K562 (cell line): ENCODE measurements around the gene FLII. TPM values are rescaled to one million over a fixed set of nuclear protein-coding genes. Genes with fewer than 3 reads are reported as not detected.

Experiments
- ATAC-seq: fragments of 200-7000 bp; cut with Tn5 transposase; 3 replicates; pipeline ENCODE4 v1.9.1; 2020; ENCODE audit warnings: moderate library complexity
- BruUV-seq: library from RNA; stranded (reverse); fragments of 400-500 nt; replicated peaks from 2 replicates; lab custom pipeline; 2021; lab: Mats Ljungman, UMichigan
- CTCF ChIA-PET: fragments of 300-600 bp; formaldehyde crosslinking; extraction: SDS; loops from one replicate; lab custom pipeline; 2021; ENCODE audit warnings: low intra/inter-chr PET ratio; lab: Yijun Ruan, JAX
- POLR2A ChIA-PET: fragments of 300-600, 350-650 bp; sonication (Branson Sonifier 250); formaldehyde crosslinking; extraction: SDS; loops from one replicate; lab custom pipeline; 2021; ENCODE audit warnings: antibody characterized with exemption, inconsistent platforms; lab: Yijun Ruan, JAX
- DNase-seq, 4 experiments: peaks; one replicate each; pipeline versions ENCODE4 v3.0.0 to v3.0.0-alpha.2; 2011 to 2018; ENCODE audit warnings: low spot score in 3 of 4, mixed read lengths in 3 of 4; ENCODE audit errors: extremely low read depth in 1 of 4
- FAIRE-seq: peaks from 2 replicates; lab custom pipeline; 2011; peaks lifted over from hg19 to GRCh38; lab: Jason Lieb, UNC
- H2AFZ ChIP-seq: 2 replicates; pipeline ENCODE4 v1.6.0; 2011; ENCODE audit warnings: low read depth, low read length, control low read depth, inconsistent platforms
- H3K27ac ChIP-seq: fragments of 200-600 bp; 3 replicates; pipeline ENCODE4 v1.8.0; 2011; ENCODE audit warnings: low read depth, mild to moderate bottlenecking, control low read depth, inconsistent platforms, low read length, moderate library complexity, mixed read lengths; ENCODE audit errors: extremely low read depth
- H3K27me3 ChIP-seq, 2 experiments: fragments of 300-600 bp in 1 of 2; 2 replicates in 1 of 2; 3 replicates in 1 of 2; pipeline versions ENCODE4 v1.6.0 to v1.8.0; 2011; ENCODE audit warnings: inconsistent platforms in 2 of 2, low read length in 2 of 2, mild to moderate bottlenecking in 1 of 2, mixed read lengths in 1 of 2, moderate library complexity in 1 of 2; ENCODE audit not compliant: control insufficient read depth in 2 of 2, insufficient read depth in 2 of 2
- H3K36me3 ChIP-seq: fragments of 300-600 bp; 3 replicates; pipeline ENCODE4 v1.8.0; 2011; ENCODE audit warnings: mild to moderate bottlenecking, low read length, inconsistent platforms; ENCODE audit not compliant: control insufficient read depth, insufficient read depth
- H3K4me1 ChIP-seq, 2 experiments: fragments of 200-600 bp in 1 of 2; replicated peaks in 1 of 2; 2 replicates in 1 of 2; 3 replicates in 1 of 2; pipeline versions ENCODE4 v1.5.1 to v1.8.0; 2011; ENCODE audit warnings: inconsistent platforms in 2 of 2, low read length in 2 of 2, mild to moderate bottlenecking in 1 of 2, mixed read lengths in 1 of 2, moderate library complexity in 1 of 2; ENCODE audit not compliant: control insufficient read depth in 2 of 2, insufficient read depth in 2 of 2
- H3K4me2 ChIP-seq: 2 replicates; pipeline ENCODE4 v1.6.1; 2011; ENCODE audit warnings: low read length, control low read depth, inconsistent platforms, mixed read lengths; ENCODE audit not compliant: insufficient read depth
- H3K4me3 ChIP-seq: fragments of 200-600 bp; sonication (generic), shearing (Covaris generic); 2 replicates; pipeline ENCODE4 v1.5.1; 2016; ENCODE audit warnings: control low read depth, inconsistent platforms
- H3K79me2 ChIP-seq: fragments of 200-600 bp; 3 replicates; pipeline ENCODE4 v1.8.0; 2011; ENCODE audit warnings: low read length, inconsistent platforms; ENCODE audit not compliant: control insufficient read depth, insufficient read depth
- H3K9ac ChIP-seq, 2 experiments: 2 replicates each; pipeline versions ENCODE4 v1.6.0 to v1.6.1; 2011; ENCODE audit warnings: low read depth in 2 of 2, low read length in 2 of 2, control low read depth in 1 of 2, inconsistent platforms in 1 of 2, mild to moderate bottlenecking in 1 of 2, mixed read lengths in 1 of 2; ENCODE audit not compliant: insufficient read depth in 1 of 2
- H3K9me1 ChIP-seq: one replicate; pipeline ENCODE4 v1.6.0; 2011; ENCODE audit warnings: inconsistent platforms, mild to moderate bottlenecking, low read length, moderate library complexity; ENCODE audit not compliant: control insufficient read depth, insufficient read depth
- H3K9me3 ChIP-seq: replicated peaks from 2 replicates; pipeline ENCODE4 v1.5.1; 2011; ENCODE audit warnings: low read depth, low read length, inconsistent platforms; ENCODE audit not compliant: control insufficient read depth, insufficient read depth
- H4K20me1 ChIP-seq: replicated peaks from 2 replicates; pipeline ENCODE4 v1.6.1; 2011; ENCODE audit warnings: low read length, inconsistent platforms, mixed read lengths; ENCODE audit not compliant: control insufficient read depth, insufficient read depth
- FOS ChIP-seq: IDR thresholded peaks from 3 replicates; pipeline ENCODE4 v1.6.1; 2011; ENCODE audit not compliant: insufficient read length; ENCODE audit errors: extremely low read depth
- FOXA1 ChIP-seq: fragments of 450-650 bp; IDR thresholded peaks from 2 replicates; pipeline ENCODE4 v1.6.1; 2016; ENCODE audit warnings: mild to moderate bottlenecking, borderline replicate concordance
- NUFIP1 ChIP-seq: fragments of 450-650 bp; IDR thresholded peaks from 2 replicates; pipeline ENCODE4 v1.6.1; 2018; ENCODE audit not compliant: partially characterized antibody
- SREBF1 ChIP-seq: fragments of 150-350 bp; IDR thresholded peaks from 2 replicates; pipeline ENCODE4 v1.6.1; 2014; ENCODE audit warnings: antibody characterized with exemption, low read depth, low read length, borderline replicate concordance
- ZNF274 ChIP-seq: IDR thresholded peaks from 2 replicates; pipeline ENCODE4 v1.6.1; 2011; ENCODE audit warnings: low read depth, mild to moderate bottlenecking, low read length, moderate library complexity, borderline replicate concordance
- WGBS: fragments of 100-300 bp; shearing (Covaris generic); methylation state at CpG from one replicate; pipeline ENCODE4 v1.1.6; 2016; ENCODE audit warnings: low coverage, mixed read lengths; ENCODE audit not compliant: insufficient coverage; ENCODE audit errors: missing lambda C conversion rate; 5-methylcytosine and 5-hydroxymethylcytosine counted together
- in situ Hi-C: fragments of 300-500 bp; cut with MboI; formaldehyde crosslinking; loops from 4 replicates; pipeline ENCODE4 v1.15.0; 2018; ENCODE audit warnings: inconsistent platforms, mixed read lengths
- intact Hi-C: fragments of 100-400 bp; cut with micrococcal nuclease; formaldehyde crosslinking; loops from 2 replicates; pipeline ENCODE4 v1.14.2; 2022
- polyA plus RNA-seq, 8 experiments: library from polyadenylated mRNA; depleted of rRNA in 4 of 8; stranded (reverse) in 5 of 8; unstranded in 3 of 8; fragments of >200 nt; fragmentation: Nextera tagmentation in 2 of 8; fragmentation: Illumina TruSeq in 1 of 8; extraction: Ambion mirVana in 2 of 8; extraction: Trizol in 1 of 8; gene quantifications; 2 replicates each; pipeline versions ENCODE4 v1.2.1 to v1.2.3, GENCODE V29; 2011 to 2014; ENCODE audit warnings: inconsistent platforms in 1 of 8, missing spikeins in 1 of 8
- total RNA-seq, 7 experiments: library from RNA; depleted of rRNA in 6 of 7; stranded (reverse); fragments of >200 nt in 6 of 7; fragmentation: Illumina TruSeq in 2 of 7; extraction: Trizol in 2 of 7; gene quantifications; 2 replicates each; pipeline versions ENCODE4 v1.2.1 to v1.2.3, GENCODE V29; 2011 to 2021; ENCODE audit warnings: low replicate concordance in 1 of 7
- TF ChIP-seq, protein P1 (sequence below): IDR thresholded peaks from 2 replicates; pipeline ENCODE4 v1.6.1; 2011; ENCODE audit not compliant: insufficient read length; ENCODE audit errors: extremely low read depth
- TF ChIP-seq, protein P2 (sequence below): sonication (generic); formaldehyde crosslinking; IDR thresholded peaks from 2 replicates; pipeline ENCODE4 v1.8.0; 2022; ENCODE audit warnings: missing genetic modification reagents, mild to moderate bottlenecking, moderate library complexity, borderline replicate concordance
- TF ChIP-seq, protein P3 (sequence below): fragments of 450-650 bp; IDR thresholded peaks from one replicate; pipeline ENCODE4 v1.6.1; 2018; ENCODE audit warnings: mild to moderate bottlenecking, moderate library complexity; ENCODE audit not compliant: partially characterized antibody

The FLII gene
- total and polyA plus RNA-seq, 9 of the 15 experiments (the other 6 are each of a cell fraction or from before 2014, with no cell fraction given): 11.7 to 126 (median 82.5) TPM

DNA sequence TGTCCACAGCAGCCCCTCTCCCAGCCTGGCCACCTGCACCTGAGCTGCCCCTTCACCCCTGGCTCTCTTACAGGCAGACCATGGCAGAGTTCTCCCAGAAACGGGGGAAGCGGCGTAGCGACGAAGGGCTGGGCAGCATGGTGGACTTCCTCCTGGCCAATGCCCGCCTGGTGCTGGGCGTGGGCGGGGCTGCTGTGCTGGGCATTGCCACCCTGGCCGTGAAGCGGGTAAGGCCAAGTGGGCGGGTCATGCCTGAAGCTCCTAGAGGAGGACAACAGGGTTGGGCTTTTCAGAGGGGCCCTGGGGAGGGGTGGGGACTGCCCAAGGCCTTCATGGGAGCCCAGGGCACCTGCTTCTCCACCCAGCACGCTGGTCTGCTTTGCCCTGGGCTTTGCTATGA lies 4.1 kb upstream of the FLII start:
- CTCF ChIA-PET: no interaction called here
- ATAC-seq: no peak
- intact Hi-C loops: no loop called here

More for the DNA sequence above, 4.1 kb upstream of the FLII start:
- H3K79me2 ChIP-seq: peaks cover 14% of the 10 kb centered on the region
- no peaks in the 10 kb centered on the region for H3K9me3 ChIP-seq
- in situ Hi-C loops: no loop called here
- peaks cover 8% of the 10 kb centered on the region; the same call in 2 of the 3 replicates for H3K36me3 ChIP-seq
- FAIRE-seq (no peak), DNase-seq (no peak)
- H4K20me1 ChIP-seq: no peaks in the 10 kb centered on the region
- POLR2A ChIA-PET: interaction anchor here (0.7 kb wide), 1 partner anchor 43 kb away, joined by 3 read pairs; no protein-coding TSS in a partner anchor
- H3K9me1 ChIP-seq: no peaks in the 10 kb centered on the region
- no TSS peak for BruUV-seq
- no peaks in the 10 kb centered on the region for H3K27me3 ChIP-seq
- H2AFZ ChIP-seq: no peak overlapping the region
- peak overlapping the region in 1 of 2 experiments; percentile 17; a peak in 1 of 4 replicates for H3K9ac ChIP-seq
- no peak overlapping the region for H3K4me2 ChIP-seq
- H3K4me3 ChIP-seq: no peak overlapping the region
- H3K27ac ChIP-seq: no peak overlapping the region
- WGBS: 74% methylated on average over 6 of the region's 12 CpGs
- TF ChIP-seq SREBF1 (no peak), ZNF274 (no peak), NUFIP1 (no peak), FOXA1 (no peak), FOS (no peak)
- TF ChIP-seq, protein P1, sequence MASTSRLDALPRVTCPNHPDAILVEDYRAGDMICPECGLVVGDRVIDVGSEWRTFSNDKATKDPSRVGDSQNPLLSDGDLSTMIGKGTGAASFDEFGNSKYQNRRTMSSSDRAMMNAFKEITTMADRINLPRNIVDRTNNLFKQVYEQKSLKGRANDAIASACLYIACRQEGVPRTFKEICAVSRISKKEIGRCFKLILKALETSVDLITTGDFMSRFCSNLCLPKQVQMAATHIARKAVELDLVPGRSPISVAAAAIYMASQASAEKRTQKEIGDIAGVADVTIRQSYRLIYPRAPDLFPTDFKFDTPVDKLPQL: no peak
- TF ChIP-seq, protein P2, sequence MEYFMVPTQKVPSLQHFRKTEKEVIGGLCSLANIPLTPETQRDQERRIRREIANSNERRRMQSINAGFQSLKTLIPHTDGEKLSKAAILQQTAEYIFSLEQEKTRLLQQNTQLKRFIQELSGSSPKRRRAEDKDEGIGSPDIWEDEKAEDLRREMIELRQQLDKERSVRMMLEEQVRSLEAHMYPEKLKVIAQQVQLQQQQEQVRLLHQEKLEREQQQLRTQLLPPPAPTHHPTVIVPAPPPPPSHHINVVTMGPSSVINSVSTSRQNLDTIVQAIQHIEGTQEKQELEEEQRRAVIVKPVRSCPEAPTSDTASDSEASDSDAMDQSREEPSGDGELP (CRISPR knock-in tag): no peak
- TF ChIP-seq, protein P3, sequence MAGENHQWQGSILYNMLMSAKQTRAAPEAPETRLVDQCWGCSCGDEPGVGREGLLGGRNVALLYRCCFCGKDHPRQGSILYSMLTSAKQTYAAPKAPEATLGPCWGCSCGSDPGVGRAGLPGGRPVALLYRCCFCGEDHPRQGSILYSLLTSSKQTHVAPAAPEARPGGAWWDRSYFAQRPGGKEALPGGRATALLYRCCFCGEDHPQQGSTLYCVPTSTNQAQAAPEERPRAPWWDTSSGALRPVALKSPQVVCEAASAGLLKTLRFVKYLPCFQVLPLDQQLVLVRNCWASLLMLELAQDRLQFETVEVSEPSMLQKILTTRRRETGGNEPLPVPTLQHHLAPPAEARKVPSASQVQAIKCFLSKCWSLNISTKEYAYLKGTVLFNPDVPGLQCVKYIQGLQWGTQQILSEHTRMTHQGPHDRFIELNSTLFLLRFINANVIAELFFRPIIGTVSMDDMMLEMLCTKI: no peak
- TF ChIP-seq, all 486 proteins: peak for 0
- H3K4me1 ChIP-seq: peaks cover 12 to 53% of the 10 kb centered on the region in 2 experiments; a peak in 4 of 5 replicates
